DMS79 treated with DMSO at 0.1 percent for 48 hours (cell line): Measurements from ENCODE around the gene RIPPLY3.
"Not testable (repeated sequence)": the region's sequence is repeated elsewhere in the genome, so short reads cannot be mapped to it uniquely, and the experiment has no call there.

Experiments
- DNase-seq: peaks from one replicate; lab custom pipeline; 2025; lab: John Stamatoyannopoulos, UW

Gene RIPPLY3

GRCh38 chr21:37017951-37018679 lies 11.6 kb downstream of the RIPPLY3 start:
- DNase-seq: no peak

GRCh38 chr21:37026499-37026898 lies 20.0 kb downstream of the RIPPLY3 start:
- no peak for DNase-seq

- no peak for DNase-seq
Measured at GRCh38 chr21:37028570-37028969, 22.1 kb downstream of the RIPPLY3 start.

- DNase-seq: no peak
Measured at GRCh38 chr21:37030864-37031263, 24.4 kb downstream of the RIPPLY3 start.

GRCh38 chr21:37032293-37032692 lies 25.8 kb downstream of the RIPPLY3 start:
- no peak for DNase-seq

- no peak for DNase-seq
Measured at GRCh38 chr21:37032877-37033471, 26.5 kb downstream of the RIPPLY3 start.

- DNase-seq: not testable (repeated sequence)
Measured at GRCh38 chr21:37034394-37034793, 27.9 kb downstream of the RIPPLY3 start.

GRCh38 chr21:37036177-37036576 lies 29.7 kb downstream of the RIPPLY3 start:
- DNase-seq: no peak

GRCh38 chr21:37039411-37040075 lies 33.0 kb downstream of the RIPPLY3 start:
- no peak for DNase-seq

GRCh38 chr21:37040212-37040611 lies 33.7 kb downstream of the RIPPLY3 start:
- DNase-seq: no peak

GRCh38 chr21:37041706-37042271 lies 35.3 kb downstream of the RIPPLY3 start:
- peak; percentile 34 for DNase-seq

GRCh38 chr21:37043818-37044217 lies 37.3 kb downstream of the RIPPLY3 start:
- no peak for DNase-seq

- DNase-seq: no peak
Measured at GRCh38 chr21:37044643-37045042, 38.1 kb downstream of the RIPPLY3 start.

GRCh38 chr21:37045149-37045548 lies 38.6 kb downstream of the RIPPLY3 start:
- no peak for DNase-seq

GRCh38 chr21:37045556-37045955 lies 39.1 kb downstream of the RIPPLY3 start:
- DNase-seq: no peak

- DNase-seq: no peak
Measured at GRCh38 chr21:37047079-37047478, 40.6 kb downstream of the RIPPLY3 start.

- DNase-seq: not testable (repeated sequence)
Measured at GRCh38 chr21:37049741-37050140, 43.2 kb downstream of the RIPPLY3 start.

- no peak for DNase-seq
Measured at GRCh38 chr21:37055271-37055855, 48.9 kb downstream of the RIPPLY3 start.

- DNase-seq: no peak
Measured at GRCh38 chr21:37057614-37058013, 51.1 kb downstream of the RIPPLY3 start.

GRCh38 chr21:37058261-37058660 lies 51.8 kb downstream of the RIPPLY3 start:
- peak; percentile 54 for DNase-seq

GRCh38 chr21:37059181-37059580 lies 52.7 kb downstream of the RIPPLY3 start:
- no peak for DNase-seq

- peak; percentile 98 for DNase-seq
Measured at GRCh38 chr21:37060296-37060695, 53.8 kb downstream of the RIPPLY3 start.
